Glutamatergic neuron (in vitro differentiated cells): Measurements from ENCODE around the gene SAMD1. TPM values are rescaled to one million over a fixed set of nuclear protein-coding genes. Genes with fewer than 3 reads are reported as not detected.

Experiments
- DNase-seq: peaks from one replicate; pipeline ENCODE4 v3.0.0; 2022
- H3K27ac Mint-ChIP-seq: one replicate; pipeline ENCODE4 v1.8.0; 2020; ENCODE audit warnings: mild to moderate bottlenecking, mixed read lengths, inconsistent platforms; ENCODE audit not compliant: unreplicated experiment
- H3K27me3 Mint-ChIP-seq: one replicate; pipeline ENCODE4 v1.8.0; 2020; ENCODE audit warnings: mild to moderate bottlenecking, moderate library complexity, mixed read lengths, inconsistent platforms; ENCODE audit not compliant: unreplicated experiment
- H3K36me3 Mint-ChIP-seq: one replicate; pipeline ENCODE4 v1.8.0; 2020; ENCODE audit warnings: mild to moderate bottlenecking, mixed read lengths, inconsistent platforms; ENCODE audit not compliant: unreplicated experiment
- H3K4me1 Mint-ChIP-seq: one replicate; pipeline ENCODE4 v1.8.0; 2020; ENCODE audit warnings: mild to moderate bottlenecking, low read depth, mixed read lengths, inconsistent platforms; ENCODE audit not compliant: unreplicated experiment
- H3K4me3 Mint-ChIP-seq: one replicate; pipeline ENCODE4 v1.8.0; 2020; ENCODE audit warnings: mild to moderate bottlenecking, mixed read lengths, inconsistent platforms; ENCODE audit not compliant: unreplicated experiment
- H3K9me3 Mint-ChIP-seq: one replicate; pipeline ENCODE4 v1.8.0; 2020; ENCODE audit warnings: mild to moderate bottlenecking, moderate library complexity, mixed read lengths, inconsistent platforms; ENCODE audit not compliant: unreplicated experiment
- total RNA-seq: library from RNA; stranded (reverse); fragmentation: NEBNext Ultra II Directional; extraction: Animal tissue kit (Norgen Biotek cat#: 25700); gene quantifications from one replicate; pipeline ENCODE4 v1.2.1, GENCODE V29; 2021; ENCODE audit not compliant: unreplicated experiment
- TF ChIP-seq, protein P1 (sequence below): fragments of 200-600 bp; sonication (generic); IDR thresholded peaks from one replicate; pipeline ENCODE4 v1.5.0; 2021; ENCODE audit not compliant: partially characterized antibody, unreplicated experiment

SAMD1 gene
- total RNA-seq, 1 donor from 2014 or later: 52.0 TPM

DNA sequence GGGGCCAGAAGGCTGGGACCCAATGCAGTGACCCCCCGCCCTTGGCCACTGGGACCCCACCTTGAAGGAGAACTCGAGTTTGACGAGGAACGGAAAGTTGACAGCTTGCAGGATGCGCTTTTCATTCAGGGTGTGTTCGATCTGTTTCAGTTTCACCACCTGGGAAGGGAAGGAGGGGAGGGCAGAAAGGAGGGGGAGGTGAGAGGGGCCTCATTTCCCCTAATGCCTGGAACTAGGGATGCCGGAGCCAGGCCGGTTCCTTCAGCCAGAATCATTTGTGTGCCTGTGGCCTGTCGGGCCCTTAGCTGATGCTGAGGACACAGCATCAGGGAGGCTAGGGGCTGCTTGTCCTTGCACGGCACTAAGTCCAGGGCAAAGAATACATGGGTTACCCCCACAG lies 12.2 kb upstream of the SAMD1 start:
- no peak for DNase-seq
- Mint-ChIP-seq H3K27me3 (peaks cover 4% of the 10 kb centered on the region), H3K4me3 (no peak overlapping the region), H3K4me1 (no peaks in the 10 kb centered on the region), H3K27ac (no peak overlapping the region), H3K36me3 (no peaks in the 10 kb centered on the region), H3K9me3 (no peaks in the 10 kb centered on the region)
- TF ChIP-seq, protein P1, sequence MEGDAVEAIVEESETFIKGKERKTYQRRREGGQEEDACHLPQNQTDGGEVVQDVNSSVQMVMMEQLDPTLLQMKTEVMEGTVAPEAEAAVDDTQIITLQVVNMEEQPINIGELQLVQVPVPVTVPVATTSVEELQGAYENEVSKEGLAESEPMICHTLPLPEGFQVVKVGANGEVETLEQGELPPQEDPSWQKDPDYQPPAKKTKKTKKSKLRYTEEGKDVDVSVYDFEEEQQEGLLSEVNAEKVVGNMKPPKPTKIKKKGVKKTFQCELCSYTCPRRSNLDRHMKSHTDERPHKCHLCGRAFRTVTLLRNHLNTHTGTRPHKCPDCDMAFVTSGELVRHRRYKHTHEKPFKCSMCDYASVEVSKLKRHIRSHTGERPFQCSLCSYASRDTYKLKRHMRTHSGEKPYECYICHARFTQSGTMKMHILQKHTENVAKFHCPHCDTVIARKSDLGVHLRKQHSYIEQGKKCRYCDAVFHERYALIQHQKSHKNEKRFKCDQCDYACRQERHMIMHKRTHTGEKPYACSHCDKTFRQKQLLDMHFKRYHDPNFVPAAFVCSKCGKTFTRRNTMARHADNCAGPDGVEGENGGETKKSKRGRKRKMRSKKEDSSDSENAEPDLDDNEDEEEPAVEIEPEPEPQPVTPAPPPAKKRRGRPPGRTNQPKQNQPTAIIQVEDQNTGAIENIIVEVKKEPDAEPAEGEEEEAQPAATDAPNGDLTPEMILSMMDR: no peak

GRCh38 chr19:14102102-14102696 lies 11.6 kb upstream of the SAMD1 start:
- no peaks in the 10 kb centered on the region for H3K4me1 Mint-ChIP-seq
- DNase-seq: no peak
- no peak overlapping the region for H3K27ac Mint-ChIP-seq
- no peaks in the 10 kb centered on the region for H3K9me3 Mint-ChIP-seq
- no peaks in the 10 kb centered on the region for H3K36me3 Mint-ChIP-seq
- H3K27me3 Mint-ChIP-seq: peaks cover 4% of the 10 kb centered on the region
- no peak overlapping the region for H3K4me3 Mint-ChIP-seq
- TF ChIP-seq, protein P1: no peak

GRCh38 chr19:14101003-14101545 lies 10.5 kb upstream of the SAMD1 start:
- Mint-ChIP-seq H3K4me1 (no peaks in the 10 kb centered on the region), H3K9me3 (peaks cover 3% of the 10 kb centered on the region), H3K27ac (no peak overlapping the region), H3K27me3 (peaks cover 4% of the 10 kb centered on the region), H3K36me3 (no peaks in the 10 kb centered on the region), H3K4me3 (no peak overlapping the region)
- no peak for DNase-seq
- TF ChIP-seq, protein P1: no peak

GRCh38 chr19:14097532-14098151 lies 7.1 kb upstream of the SAMD1 start:
- no peak overlapping the region for H3K27ac Mint-ChIP-seq
- peaks cover 6% of the 10 kb centered on the region for H3K27me3 Mint-ChIP-seq
- peaks cover 6% of the 10 kb centered on the region for H3K9me3 Mint-ChIP-seq
- DNase-seq: no peak
- no peaks in the 10 kb centered on the region for H3K4me1 Mint-ChIP-seq
- TF ChIP-seq, protein P1: no peak
- H3K36me3 Mint-ChIP-seq: peaks cover 4% of the 10 kb centered on the region
- no peak overlapping the region for H3K4me3 Mint-ChIP-seq
